GM12874 (cell line): Measurements from ENCODE around the gene DOK3.

ENCODE experiments used
- TF ChIP-seq, protein P1 (sequence below): IDR thresholded peaks from 2 replicates; pipeline ENCODE4 v1.5.1; 2011; ENCODE audit warnings: low read depth, mild to moderate bottlenecking, control low read depth, low read length, moderate library complexity; ENCODE audit not compliant: insufficient read depth

Gene DOK3

GRCh38 chr5:177454397-177455035, 55.1 kb downstream of the DOK3 start:
- TF ChIP-seq, protein P1, sequence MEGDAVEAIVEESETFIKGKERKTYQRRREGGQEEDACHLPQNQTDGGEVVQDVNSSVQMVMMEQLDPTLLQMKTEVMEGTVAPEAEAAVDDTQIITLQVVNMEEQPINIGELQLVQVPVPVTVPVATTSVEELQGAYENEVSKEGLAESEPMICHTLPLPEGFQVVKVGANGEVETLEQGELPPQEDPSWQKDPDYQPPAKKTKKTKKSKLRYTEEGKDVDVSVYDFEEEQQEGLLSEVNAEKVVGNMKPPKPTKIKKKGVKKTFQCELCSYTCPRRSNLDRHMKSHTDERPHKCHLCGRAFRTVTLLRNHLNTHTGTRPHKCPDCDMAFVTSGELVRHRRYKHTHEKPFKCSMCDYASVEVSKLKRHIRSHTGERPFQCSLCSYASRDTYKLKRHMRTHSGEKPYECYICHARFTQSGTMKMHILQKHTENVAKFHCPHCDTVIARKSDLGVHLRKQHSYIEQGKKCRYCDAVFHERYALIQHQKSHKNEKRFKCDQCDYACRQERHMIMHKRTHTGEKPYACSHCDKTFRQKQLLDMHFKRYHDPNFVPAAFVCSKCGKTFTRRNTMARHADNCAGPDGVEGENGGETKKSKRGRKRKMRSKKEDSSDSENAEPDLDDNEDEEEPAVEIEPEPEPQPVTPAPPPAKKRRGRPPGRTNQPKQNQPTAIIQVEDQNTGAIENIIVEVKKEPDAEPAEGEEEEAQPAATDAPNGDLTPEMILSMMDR = peak; percentile 89

DNA sequence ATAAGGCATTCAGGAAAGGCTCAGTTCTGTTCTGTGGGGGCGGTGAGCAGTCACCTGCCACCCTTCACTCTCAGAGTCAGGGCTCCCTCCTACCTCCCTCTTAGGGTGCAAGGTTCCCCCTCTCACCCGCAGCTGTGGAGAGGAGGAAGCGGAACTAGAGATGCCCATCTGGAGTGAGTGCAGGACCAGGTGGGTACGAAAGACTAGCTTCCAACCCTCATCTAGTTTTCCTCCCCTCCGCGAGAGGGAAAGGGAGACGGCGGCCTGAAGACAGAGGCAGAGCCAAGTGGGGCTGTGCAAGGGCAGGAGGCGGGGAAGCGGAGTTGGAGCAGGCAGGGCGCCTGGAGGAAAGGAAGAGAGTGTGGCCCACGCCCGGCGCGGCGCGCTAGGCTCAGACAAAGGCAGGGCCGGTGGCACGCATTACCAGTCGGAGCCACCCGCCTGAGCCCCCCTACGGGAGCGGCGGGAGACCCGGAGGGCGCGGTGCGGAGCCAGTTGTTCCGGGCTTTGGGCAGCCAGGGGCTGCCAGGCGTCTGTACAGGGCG, 55.7 kb downstream of the DOK3 start:
- TF ChIP-seq, protein P1 = no peak

GRCh38 chr5:177452688-177453638, 56.7 kb downstream of the DOK3 start:
- TF ChIP-seq, protein P1 = no peak
